ENCODE measurements around the gene ZNF217.
A peak's percentile ranks its signal among the peaks of the same experiment; 100 is the strongest.
"Not testable (repeated sequence)": the region's sequence is repeated elsewhere in the genome, so short reads cannot be mapped to it uniquely, and the experiment has no call there.

ZNF217 gene

DNA sequence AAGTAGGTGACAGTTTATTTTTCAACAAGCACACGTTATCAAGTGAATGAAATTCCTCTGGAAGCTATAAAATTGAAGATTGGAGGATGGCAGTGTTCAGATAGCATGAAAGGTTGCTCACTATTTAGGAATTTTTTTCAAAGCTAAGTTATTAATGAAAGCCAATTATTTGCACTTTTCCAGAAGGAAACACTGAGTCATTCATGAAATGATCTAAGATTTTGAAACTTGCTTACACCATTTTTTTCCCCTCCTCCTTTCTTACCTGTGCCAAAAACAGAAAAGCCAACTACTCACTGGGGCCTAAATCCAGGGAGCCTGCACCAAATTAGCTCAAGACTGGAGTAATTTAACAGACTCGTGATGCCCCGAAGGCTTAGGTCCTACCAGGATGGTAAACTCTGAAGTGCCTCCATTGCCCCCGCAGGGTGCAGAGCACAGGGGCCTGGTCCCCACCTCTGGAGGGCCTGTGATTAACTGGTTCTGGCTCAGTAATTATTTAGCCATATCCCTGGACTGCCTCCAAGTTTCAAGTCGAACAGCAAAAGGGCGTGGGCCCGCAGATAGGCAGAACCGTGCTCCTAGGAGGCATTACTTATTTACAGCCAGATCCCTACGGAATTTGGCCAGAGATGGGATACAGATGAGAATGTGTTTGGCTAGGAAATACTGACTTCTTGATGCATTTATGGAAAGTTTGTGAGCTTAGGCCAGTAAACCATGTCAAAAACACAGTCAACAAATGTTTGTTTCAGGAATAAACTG is 28.0 kb upstream of the ZNF217 start:
- no peak for TF ChIP-seq POLR2AphosphoS5 (IDR thresholded peaks at IDR 0.05; ENCODE audit: low read depth)
- TF ChIP-seq, protein P1, sequence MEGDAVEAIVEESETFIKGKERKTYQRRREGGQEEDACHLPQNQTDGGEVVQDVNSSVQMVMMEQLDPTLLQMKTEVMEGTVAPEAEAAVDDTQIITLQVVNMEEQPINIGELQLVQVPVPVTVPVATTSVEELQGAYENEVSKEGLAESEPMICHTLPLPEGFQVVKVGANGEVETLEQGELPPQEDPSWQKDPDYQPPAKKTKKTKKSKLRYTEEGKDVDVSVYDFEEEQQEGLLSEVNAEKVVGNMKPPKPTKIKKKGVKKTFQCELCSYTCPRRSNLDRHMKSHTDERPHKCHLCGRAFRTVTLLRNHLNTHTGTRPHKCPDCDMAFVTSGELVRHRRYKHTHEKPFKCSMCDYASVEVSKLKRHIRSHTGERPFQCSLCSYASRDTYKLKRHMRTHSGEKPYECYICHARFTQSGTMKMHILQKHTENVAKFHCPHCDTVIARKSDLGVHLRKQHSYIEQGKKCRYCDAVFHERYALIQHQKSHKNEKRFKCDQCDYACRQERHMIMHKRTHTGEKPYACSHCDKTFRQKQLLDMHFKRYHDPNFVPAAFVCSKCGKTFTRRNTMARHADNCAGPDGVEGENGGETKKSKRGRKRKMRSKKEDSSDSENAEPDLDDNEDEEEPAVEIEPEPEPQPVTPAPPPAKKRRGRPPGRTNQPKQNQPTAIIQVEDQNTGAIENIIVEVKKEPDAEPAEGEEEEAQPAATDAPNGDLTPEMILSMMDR (IDR thresholded peaks at IDR 0.05; ENCODE audit: insufficient read depth, low read length), result no peak
- TF ChIP-seq, protein P2, sequence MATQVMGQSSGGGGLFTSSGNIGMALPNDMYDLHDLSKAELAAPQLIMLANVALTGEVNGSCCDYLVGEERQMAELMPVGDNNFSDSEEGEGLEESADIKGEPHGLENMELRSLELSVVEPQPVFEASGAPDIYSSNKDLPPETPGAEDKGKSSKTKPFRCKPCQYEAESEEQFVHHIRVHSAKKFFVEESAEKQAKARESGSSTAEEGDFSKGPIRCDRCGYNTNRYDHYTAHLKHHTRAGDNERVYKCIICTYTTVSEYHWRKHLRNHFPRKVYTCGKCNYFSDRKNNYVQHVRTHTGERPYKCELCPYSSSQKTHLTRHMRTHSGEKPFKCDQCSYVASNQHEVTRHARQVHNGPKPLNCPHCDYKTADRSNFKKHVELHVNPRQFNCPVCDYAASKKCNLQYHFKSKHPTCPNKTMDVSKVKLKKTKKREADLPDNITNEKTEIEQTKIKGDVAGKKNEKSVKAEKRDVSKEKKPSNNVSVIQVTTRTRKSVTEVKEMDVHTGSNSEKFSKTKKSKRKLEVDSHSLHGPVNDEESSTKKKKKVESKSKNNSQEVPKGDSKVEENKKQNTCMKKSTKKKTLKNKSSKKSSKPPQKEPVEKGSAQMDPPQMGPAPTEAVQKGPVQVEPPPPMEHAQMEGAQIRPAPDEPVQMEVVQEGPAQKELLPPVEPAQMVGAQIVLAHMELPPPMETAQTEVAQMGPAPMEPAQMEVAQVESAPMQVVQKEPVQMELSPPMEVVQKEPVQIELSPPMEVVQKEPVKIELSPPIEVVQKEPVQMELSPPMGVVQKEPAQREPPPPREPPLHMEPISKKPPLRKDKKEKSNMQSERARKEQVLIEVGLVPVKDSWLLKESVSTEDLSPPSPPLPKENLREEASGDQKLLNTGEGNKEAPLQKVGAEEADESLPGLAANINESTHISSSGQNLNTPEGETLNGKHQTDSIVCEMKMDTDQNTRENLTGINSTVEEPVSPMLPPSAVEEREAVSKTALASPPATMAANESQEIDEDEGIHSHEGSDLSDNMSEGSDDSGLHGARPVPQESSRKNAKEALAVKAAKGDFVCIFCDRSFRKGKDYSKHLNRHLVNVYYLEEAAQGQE (IDR thresholded peaks at IDR 0.05; ENCODE audit: insufficient replicate concordance, low read depth), result no peak
- no peak for TF ChIP-seq GABPA (IDR thresholded peaks at IDR 0.05; ENCODE audit: low read depth)
- no peak; the same call in 1 of the 2 replicates for TF ChIP-seq SPI1 (IDR thresholded peaks at IDR 0.05; ENCODE audit: borderline replicate concordance, low read depth)
- DNase-seq (ENCODE audit: low read depth in 1 of 2, low spot score in 1 of 2), result peak in 1 of 2 experiments; percentile 31
- Histone ChIP-seq H3K27me3 (ENCODE audit: insufficient read depth, poor library complexity, severe bottlenecking) (no peaks in the 10 kb centered on the region), H3K4me3 (replicated peaks; ENCODE audit: insufficient read depth, low read length) (no peak overlapping the region), H3K27ac (replicated peaks) (peak overlapping the region; percentile 91)

DNA sequence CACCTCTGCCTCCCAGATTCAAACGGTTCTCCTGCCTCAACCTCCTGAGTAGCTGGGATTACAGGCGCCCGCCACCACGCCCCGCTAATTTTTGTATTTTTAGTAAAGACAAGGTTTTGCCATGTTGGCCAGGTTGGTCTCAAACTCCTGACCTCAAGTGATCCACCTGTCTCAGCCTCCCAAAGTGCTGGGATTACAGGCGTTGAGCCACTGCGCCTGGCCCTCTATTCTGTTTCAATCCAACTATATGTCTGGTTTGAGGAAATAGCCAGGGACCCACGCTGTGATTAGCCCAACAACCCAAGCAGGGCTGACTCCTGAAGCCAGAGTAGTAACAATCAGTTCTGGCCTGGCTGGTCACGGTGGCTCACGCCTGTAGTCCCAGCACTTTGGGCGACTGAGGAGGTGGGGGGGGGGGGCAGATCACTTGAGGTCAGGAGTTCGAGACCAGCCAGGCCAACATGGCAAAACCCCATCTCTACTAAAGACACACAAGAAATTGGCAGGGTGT is 24.9 kb upstream of the ZNF217 start:
- H3K27me3 ChIP-seq (ENCODE audit: insufficient read depth, poor library complexity, severe bottlenecking); H3K4me3 ChIP-seq (replicated peaks; ENCODE audit: insufficient read depth, low read length); DNase-seq (ENCODE audit: low read depth in 1 of 2, low spot score in 1 of 2); H3K27ac ChIP-seq (replicated peaks): not testable (repeated sequence)

DNA sequence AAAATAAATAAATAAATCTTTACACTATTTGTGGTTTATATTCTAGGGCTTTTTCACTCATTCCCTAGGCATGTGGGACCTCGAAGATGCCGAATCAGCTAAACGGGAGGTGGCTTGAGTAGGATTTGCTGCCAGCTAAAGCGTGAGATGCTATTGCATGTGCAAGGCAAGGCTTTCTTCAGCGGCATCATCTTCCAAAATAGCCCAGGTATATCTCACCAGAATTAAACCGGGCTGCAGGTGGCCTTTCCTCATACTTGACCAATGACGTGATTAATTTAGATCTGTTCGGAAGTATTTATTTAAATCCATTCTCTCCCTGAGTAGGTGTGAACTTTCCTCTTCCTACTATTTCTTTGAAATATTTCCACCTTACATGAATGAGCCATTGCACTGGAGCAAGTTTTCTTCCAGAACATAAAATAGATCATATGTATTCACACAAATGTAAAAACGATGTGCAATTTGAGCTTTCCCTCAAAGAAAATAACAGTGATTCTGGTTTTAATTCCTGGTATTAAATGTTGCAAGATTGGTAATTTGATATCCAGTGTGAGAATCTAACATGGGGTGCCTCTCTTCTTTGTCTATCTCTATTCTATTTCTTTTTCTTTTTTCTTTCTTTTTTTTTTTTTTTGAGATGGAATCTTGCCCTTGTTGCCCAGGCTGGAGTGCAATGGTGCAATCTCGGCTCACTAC is 24.3 kb upstream of the ZNF217 start:
- no peak overlapping the region for H3K4me3 ChIP-seq (replicated peaks; ENCODE audit: insufficient read depth, low read length)
- H3K27ac ChIP-seq (replicated peaks), result no peak overlapping the region
- no peak for DNase-seq (ENCODE audit: low read depth in 1 of 2, low spot score in 1 of 2)
- no peak for TF ChIP-seq GABPA (IDR thresholded peaks at IDR 0.05; ENCODE audit: low read depth)
- TF ChIP-seq, protein P1 (IDR thresholded peaks at IDR 0.05; ENCODE audit: insufficient read depth, low read length), result no peak
- no peaks in the 10 kb centered on the region for H3K27me3 ChIP-seq (ENCODE audit: insufficient read depth, poor library complexity, severe bottlenecking)

DNA sequence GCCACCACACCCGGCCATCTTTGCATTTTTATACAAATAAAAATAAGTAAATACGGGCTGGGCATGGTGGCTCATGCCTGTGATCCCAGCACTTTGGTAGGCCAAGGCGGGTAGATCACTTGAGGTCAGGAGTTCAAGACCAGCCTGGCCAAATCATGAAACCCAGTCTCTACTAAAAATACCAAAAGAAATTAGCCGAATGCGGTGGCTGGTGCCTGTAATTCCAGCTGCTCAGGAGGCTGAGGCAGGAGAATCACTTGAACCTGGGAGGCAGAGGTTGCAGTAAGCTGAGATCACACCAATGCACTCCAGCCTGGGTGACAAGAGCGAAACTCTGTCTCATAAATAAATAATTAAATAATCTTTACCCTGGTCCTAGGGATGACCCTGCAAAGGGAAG is 22.9 kb upstream of the ZNF217 start:
- H3K4me3 ChIP-seq (replicated peaks; ENCODE audit: insufficient read depth, low read length); H3K27ac ChIP-seq (replicated peaks); H3K27me3 ChIP-seq (ENCODE audit: insufficient read depth, poor library complexity, severe bottlenecking); DNase-seq (ENCODE audit: low read depth in 1 of 2, low spot score in 1 of 2): not testable (repeated sequence)

DNA sequence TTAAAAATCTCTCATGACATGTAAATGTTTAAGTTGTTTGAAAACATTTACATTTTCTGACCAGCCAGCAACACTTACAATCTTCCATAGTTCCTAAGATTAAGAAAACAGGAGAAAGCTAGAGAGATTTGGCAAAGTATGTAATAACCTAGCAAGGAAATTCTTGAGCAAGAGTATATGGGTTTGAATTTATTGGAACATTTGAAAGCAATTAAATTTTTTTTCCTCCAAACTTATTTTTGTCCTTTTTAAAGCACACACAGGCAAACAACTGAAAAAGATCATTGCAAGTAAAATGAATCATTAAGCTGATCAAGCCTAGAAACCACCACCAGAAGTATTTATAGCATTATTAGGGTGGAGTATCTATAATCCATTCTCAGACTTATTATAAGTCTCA is 20.1 kb upstream of the ZNF217 start:
- TF ChIP-seq POLR2AphosphoS5 (IDR thresholded peaks at IDR 0.05; ENCODE audit: low read depth) (no peak), GABPA (IDR thresholded peaks at IDR 0.05; ENCODE audit: low read depth) (no peak), SPI1 (IDR thresholded peaks at IDR 0.05; ENCODE audit: borderline replicate concordance, low read depth) (no peak)
- TF ChIP-seq, protein P2 (IDR thresholded peaks at IDR 0.05; ENCODE audit: insufficient replicate concordance, low read depth), result no peak
- TF ChIP-seq, protein P1 (IDR thresholded peaks at IDR 0.05; ENCODE audit: insufficient read depth, low read length), result no peak
- peak overlapping the region; percentile 22; the same call in 1 of the 2 replicates for H3K27ac ChIP-seq (replicated peaks)
- H3K27me3 ChIP-seq (ENCODE audit: insufficient read depth, poor library complexity, severe bottlenecking), result no peaks in the 10 kb centered on the region
- DNase-seq (ENCODE audit: low read depth in 1 of 2, low spot score in 1 of 2), result no peak
- H3K4me3 ChIP-seq (replicated peaks; ENCODE audit: insufficient read depth, low read length), result no peak overlapping the region

DNA sequence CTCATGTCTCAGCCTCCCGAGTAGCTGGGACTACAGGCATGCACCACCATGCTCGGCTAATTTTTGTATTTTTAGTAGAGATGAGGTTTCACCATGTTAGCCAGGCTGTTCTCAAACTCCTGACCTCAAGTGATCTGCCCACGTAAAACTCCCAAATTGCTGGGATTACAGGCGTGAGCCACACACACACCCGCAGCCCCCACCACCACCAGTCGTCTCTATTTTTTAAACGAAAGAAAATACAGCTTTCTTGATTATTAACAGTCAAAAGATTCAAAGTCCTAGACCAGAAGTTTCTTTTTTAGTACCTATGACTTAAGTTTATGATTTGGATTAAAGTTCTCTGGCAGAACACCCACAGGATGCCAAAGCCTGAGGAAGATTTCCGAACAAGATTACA is 18.6 kb upstream of the ZNF217 start:
- not testable (repeated sequence) for H3K4me3 ChIP-seq (replicated peaks; ENCODE audit: insufficient read depth, low read length); H3K27me3 ChIP-seq (ENCODE audit: insufficient read depth, poor library complexity, severe bottlenecking); H3K27ac ChIP-seq (replicated peaks); DNase-seq (ENCODE audit: low read depth in 1 of 2, low spot score in 1 of 2)
